8988T (cell line): ENCODE measurements around the gene KIRREL3.

Source experiments
- DNase-seq: peaks from one replicate; pipeline ENCODE4 v3.0.0; 2011

KIRREL3 gene

GRCh38 chr11:126821827-126822226 lies 178.7 kb downstream of the KIRREL3 start:
- no peak for DNase-seq

- DNase-seq, result no peak
These were observed 181.4 kb downstream of the KIRREL3 start for GRCh38 chr11:126819194-126819593.

GRCh38 chr11:126817523-126818450 lies 182.8 kb downstream of the KIRREL3 start:
- DNase-seq, result no peak

- no peak for DNase-seq
These were observed 183.5 kb downstream of the KIRREL3 start for GRCh38 chr11:126817096-126817495.

GRCh38 chr11:126816645-126817044 lies 183.9 kb downstream of the KIRREL3 start:
- no peak for DNase-seq

- DNase-seq, result no peak
These were observed 185.5 kb downstream of the KIRREL3 start for GRCh38 chr11:126815111-126815510.

GRCh38 chr11:126810776-126811175 lies 189.8 kb downstream of the KIRREL3 start:
- DNase-seq, result no peak

GRCh38 chr11:126809514-126810289 lies 190.9 kb downstream of the KIRREL3 start:
- DNase-seq, result no peak

GRCh38 chr11:126808836-126809235 lies 191.7 kb downstream of the KIRREL3 start:
- no peak for DNase-seq

- DNase-seq, result no peak
These were observed 192.3 kb downstream of the KIRREL3 start for GRCh38 chr11:126808296-126808695.

- DNase-seq, result no peak
These were observed 194.7 kb downstream of the KIRREL3 start for GRCh38 chr11:126805870-126806269.

GRCh38 chr11:126804363-126804762 lies 196.2 kb downstream of the KIRREL3 start:
- no peak for DNase-seq

GRCh38 chr11:126800009-126800408 lies 200.6 kb downstream of the KIRREL3 start:
- no peak for DNase-seq

GRCh38 chr11:126797457-126798169 lies 203.0 kb downstream of the KIRREL3 start:
- no peak for DNase-seq

GRCh38 chr11:126793596-126793995 lies 207.0 kb downstream of the KIRREL3 start:
- DNase-seq, result no peak

GRCh38 chr11:126791991-126792390 lies 208.6 kb downstream of the KIRREL3 start:
- no peak for DNase-seq

- DNase-seq, result no peak
These were observed 209.1 kb downstream of the KIRREL3 start for GRCh38 chr11:126791446-126791845.

- DNase-seq, result no peak
These were observed 210.0 kb downstream of the KIRREL3 start for GRCh38 chr11:126790550-126791081.

GRCh38 chr11:126782810-126783209 lies 217.8 kb downstream of the KIRREL3 start:
- no peak for DNase-seq

- DNase-seq, result no peak
These were observed 218.6 kb downstream of the KIRREL3 start for GRCh38 chr11:126781942-126782341.

- no peak for DNase-seq
These were observed 224.5 kb downstream of the KIRREL3 start for GRCh38 chr11:126776119-126776518.

GRCh38 chr11:126772267-126772666 lies 228.3 kb downstream of the KIRREL3 start:
- DNase-seq, result no peak

- no peak for DNase-seq
These were observed 231.9 kb downstream of the KIRREL3 start for GRCh38 chr11:126768702-126769101.
